Stimulated activated CD4-positive, alpha-beta T cell treated with anti-CD3 and anti-CD28 coated beads, Interleukin-15, amount 100 ng/mL, for 48 hours (primary cell): ENCODE results near the gene PIP5K1B.

Source experiments
- DNase-seq, 2 donors: peaks; one replicate each; pipeline ENCODE4 v3.0.0-alpha.2; 2020; ENCODE audit warnings: low read depth in 2 of 2

The PIP5K1B gene

DNA sequence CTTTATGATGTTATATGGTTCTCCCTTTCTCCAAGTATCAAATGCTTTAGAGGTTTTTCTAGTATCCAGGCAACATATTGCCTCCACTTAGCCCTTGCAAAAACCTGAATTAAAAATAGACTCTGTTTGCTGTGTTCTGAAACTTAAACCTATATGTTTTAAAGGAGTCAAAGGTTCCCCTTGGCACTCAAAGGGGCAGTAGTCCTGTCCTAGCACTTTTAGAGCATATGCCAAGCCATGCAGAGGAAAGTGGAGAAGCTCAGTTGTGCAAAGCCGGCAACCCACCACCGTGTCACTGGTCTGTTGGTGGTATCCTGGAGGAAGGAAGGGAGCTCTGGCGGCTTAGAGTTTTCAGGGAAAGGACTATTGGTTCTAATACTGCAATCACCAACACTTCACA, 154.3 kb downstream of the PIP5K1B start:
- no peak for DNase-seq

DNA sequence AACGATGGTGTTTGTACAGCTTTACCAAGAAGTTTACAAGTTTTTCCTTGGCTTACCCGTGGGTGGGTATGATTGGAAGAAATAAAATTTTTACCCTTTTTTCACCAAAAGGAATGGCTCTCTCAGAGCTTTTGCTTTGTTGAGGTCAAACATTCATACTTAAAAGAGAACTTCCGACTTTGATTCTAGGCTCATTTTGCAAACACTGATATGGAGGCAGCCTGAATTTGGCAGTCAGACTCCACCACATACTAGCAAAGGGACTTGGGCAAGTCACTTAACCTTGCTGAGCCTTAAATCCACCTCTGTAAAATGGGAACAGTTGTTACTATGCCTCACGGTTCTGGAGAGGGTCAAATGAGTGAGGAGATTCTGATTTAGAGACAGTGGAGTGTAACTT, 155.4 kb downstream of the PIP5K1B start:
- DNase-seq: no peak

DNA sequence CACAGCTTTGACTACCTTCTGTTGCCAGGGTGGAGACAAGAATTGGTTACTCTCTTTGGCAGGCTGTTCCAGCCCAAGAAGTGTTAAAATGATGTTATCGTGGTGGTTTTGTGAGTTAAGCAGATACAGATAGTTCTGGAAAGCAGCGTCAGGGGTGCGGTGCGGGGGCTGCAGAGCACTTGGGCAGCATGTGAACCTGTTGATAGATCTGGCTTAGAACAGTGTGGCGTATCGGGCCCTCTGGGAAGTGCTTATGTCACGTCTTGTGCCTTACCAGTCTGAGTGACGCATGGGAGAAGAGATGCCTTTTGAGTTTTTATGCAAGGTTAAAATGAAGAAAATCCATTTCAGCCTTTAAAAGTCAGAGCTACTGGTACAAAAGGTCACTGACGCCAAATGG, 156.4 kb downstream of the PIP5K1B start:
- no peak for DNase-seq

DNA sequence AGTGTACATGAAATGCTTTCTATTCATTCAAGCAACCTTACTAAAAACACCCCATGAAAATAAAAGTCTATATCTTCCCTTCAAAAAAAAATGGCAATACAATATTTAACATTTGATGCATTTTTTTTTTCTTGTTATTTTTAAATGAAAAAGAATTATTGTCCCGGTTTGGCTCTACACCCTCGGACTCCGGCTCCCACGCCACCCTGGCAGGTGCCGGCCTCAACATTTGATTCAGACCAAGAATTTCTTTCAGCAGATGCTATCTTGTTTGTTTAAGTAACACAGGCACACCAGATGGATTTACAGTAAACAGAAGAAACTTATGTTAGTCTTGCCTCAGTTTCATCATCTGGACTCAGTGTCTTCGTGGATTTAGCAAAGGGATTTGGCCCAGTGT, 162.0 kb downstream of the PIP5K1B start:
- DNase-seq: no peak

DNA sequence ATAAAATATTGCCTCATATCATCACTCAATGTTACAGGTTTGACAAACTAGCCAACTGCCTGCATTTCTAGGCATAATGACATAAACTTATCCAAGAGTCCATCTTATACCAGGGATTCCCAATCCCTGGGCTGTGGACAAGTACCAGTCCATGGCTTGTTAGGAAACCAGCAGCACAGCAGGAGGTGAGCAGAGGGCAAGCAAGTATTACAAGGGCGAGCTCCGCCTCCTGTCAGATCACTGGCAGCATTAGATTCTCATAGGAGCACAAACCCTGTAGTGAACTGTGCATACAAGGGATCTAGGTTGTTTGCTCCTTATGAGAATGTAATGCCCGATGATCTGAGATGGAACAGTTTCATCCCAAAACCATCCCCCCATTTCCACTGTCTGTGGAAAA, 164.0 kb downstream of the PIP5K1B start:
- DNase-seq: no peak

DNA sequence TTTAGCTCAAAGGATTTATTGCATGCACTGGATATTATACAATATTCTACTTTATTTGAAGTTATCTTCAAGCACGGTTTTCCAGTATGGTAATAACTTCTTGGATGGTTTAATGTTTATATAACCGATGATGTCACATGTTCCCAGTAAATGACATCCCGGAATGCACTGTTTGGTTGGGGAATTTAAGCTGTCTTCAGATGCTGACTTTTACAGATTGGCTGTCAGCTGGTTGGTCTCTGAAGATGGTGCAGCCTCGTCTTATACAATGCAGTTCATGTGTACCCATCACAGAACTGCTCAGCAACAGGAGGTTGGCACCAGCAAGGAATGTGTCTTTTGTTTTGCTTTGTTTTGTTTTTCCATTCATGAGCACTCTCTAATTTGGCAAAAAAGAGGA, 165.0 kb downstream of the PIP5K1B start:
- DNase-seq: no peak

DNA sequence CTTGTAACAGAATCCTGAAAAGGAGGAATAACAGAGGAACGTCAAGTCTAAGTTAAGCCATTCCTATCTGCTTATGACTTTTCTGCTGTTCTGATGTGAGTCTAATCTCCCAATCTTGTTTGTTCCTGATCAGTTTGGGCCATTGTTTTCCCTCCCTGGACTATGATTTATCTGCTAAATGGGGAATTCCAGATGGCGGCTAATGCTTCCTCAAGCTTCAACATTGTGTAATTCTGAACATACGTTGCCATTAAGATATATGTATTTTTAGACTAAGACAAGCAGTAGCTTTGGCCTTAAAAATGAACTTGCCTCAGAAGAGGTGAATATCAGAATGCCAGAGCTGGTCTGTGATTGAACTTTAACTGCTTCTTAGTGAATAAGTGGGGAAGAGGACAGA, 166.2 kb downstream of the PIP5K1B start:
- DNase-seq: no peak

DNA sequence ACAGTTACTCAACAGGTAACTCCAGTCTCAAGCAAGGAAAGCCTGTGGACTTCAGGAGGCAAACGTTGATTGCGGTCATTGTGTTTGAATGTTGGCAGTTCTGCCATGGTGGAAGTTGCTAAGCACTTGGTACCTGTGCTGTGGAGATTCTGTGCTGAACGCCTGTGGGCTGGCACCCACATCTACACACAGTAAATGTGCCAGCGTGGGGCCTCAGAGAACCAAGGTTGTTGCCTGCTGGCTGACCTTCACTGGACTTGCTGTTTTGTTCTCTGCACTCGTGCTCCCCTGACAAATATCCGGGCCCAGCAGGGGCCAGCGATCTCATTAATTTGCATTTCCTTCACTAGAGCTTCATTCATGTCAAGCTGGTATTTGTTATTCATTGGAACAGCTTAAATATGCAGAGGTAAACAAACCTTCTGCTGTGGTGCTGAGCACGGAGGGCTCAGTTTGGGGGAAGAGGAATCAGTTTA, 167.0 kb downstream of the PIP5K1B start:
- no peak for DNase-seq

DNA sequence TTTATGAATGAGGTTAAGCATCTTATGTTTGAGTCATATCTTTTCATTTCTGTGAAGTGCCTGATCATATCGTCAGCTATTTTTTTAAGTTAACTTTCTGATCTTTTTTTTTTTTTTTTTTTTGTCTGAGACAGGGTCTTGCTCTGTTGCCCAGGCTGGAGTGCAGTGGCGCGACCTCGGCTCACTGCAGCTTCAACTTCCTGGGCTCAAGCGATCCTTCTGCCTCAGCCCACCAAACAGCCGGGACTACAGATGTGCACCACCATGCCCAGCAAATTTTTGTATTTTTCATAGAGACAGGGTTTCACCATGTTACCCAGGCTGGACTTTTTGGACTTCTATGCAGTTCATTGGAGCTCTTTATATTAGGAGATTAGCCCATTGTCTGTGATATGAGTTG, 168.1 kb downstream of the PIP5K1B start:
- DNase-seq: no peak

DNA sequence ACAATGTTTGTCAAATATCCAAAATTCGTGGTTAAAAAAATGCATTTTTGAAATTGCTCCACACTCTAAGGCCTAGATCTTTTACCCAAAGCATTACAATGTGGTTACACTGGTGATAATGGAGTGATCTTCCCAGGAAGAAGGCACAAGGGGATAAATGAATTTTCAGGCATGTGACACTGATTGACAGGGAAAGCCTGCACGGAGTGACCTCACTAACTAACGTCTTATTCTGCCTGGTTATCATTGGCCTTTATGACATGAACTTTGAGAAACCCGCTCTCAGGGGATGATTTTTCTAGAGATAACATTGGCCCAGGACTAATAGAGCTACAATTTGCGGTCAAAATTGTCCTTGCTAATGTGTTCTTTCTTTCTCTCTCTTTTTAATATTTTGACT, 171.2 kb downstream of the PIP5K1B start:
- no peak for DNase-seq

DNA sequence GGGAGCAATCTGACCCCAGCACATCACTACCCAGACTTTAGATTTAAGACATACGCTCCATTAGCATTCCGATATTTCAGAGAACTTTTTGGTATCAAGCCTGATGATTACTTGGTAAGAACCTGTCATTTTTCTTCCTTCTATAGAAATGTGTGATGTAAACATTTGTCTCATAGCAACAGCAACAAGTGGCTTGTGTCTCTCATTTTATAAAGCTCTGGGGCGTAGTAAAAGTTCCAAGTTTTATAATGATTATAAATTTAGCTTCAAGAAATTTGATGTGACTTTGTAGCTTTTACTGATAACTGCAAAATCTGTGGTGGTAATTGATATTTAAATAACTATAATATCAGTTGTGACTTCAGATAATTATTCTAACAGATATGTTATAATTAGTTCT, 171.6 kb downstream of the PIP5K1B start:
- DNase-seq: no peak

DNA sequence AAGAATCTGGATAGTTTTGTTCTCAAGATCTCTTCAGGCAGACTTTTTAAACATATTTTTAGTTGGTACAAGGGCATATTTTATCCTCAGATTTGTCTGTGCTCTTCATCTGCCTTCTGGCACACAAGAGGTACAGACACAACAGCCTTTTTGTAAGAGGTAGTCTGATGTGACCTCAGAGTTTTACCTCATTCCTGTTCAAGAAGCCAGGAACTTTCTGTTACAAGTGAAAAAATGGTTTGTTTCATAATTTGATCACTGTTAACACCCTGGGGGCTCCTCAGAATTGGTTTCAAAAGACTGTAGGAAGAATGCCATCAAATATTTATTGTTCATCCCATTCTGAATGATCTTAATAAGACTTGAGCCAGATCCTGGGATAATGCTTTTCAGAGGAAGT, 172.2 kb downstream of the PIP5K1B start:
- no peak for DNase-seq

DNA sequence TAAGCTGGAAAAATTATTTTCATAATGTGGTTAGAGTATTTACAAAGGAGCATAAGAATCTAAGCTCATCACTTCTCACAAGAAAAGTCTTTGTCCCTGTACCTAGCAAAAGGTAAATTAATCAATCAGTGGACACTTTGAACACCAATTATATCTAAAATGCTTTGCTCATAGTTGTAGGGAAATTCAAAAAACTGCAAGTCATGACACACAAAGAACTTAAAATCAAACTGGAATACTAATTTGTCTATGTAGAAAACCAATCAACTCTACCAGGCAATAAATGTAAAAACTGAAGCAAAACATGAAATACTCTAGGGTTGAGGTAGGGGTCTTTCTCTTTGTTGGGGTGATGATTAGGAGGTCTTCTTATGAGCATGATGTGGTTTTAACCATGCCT, 173.4 kb downstream of the PIP5K1B start:
- no peak for DNase-seq

DNA sequence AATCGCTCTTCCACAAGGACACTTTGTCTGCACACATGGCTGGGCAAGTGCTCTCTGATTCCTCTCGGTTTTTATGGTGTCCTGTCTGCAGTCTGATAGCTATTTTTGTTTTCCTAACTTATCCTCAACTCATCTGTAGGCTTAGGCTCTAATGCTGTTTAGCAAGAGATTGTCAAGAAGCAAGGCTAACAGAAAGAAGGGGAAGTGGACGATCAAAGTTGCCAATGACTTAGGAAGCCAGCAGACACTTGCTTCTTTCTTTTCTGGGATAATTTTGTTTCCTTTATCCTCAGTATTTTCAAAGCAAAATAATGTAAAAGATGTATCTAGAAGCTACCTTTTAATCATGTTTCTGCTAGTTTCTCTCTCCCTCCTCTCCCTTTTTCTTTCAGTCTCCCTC, 178.2 kb downstream of the PIP5K1B start:
- DNase-seq: no peak

DNA sequence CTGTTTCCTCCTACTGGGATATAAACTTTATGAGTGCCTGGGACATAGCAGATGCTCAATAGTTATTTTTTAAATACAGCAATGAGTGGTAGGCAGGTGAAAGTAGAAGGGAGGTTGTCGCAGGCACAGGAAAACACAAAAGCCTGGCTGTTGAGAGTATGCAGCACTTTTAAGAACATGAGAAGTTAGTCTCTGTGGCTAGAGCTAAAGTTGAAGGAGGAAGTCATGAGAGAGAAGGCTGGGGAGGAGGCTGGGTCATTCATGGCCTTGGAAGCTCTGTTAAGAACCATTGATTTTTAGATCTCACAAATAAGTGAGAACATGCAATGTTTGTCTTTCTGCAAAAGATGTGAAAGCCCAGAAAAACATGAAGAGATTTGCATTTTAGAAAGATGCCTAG, 182.2 kb downstream of the PIP5K1B start:
- no peak for DNase-seq

DNA sequence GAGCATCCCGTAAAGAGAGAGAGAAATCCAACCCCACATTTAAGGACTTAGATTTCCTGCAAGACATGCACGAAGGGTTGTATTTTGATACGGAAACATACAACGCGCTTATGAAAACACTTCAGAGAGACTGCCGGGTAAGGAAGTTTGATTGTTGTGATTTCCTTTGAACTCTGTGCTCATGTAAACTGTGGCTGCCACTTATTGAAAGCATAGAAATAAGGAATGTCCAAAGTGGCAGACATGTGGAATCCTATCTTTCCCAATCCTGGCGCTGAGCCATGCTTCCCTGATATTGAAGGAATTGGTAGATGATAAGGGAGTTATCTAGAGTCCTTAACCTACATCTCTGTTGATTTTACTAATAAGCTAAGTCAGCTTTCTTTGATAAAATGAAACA, 189.5 kb downstream of the PIP5K1B start:
- no peak for DNase-seq

DNA sequence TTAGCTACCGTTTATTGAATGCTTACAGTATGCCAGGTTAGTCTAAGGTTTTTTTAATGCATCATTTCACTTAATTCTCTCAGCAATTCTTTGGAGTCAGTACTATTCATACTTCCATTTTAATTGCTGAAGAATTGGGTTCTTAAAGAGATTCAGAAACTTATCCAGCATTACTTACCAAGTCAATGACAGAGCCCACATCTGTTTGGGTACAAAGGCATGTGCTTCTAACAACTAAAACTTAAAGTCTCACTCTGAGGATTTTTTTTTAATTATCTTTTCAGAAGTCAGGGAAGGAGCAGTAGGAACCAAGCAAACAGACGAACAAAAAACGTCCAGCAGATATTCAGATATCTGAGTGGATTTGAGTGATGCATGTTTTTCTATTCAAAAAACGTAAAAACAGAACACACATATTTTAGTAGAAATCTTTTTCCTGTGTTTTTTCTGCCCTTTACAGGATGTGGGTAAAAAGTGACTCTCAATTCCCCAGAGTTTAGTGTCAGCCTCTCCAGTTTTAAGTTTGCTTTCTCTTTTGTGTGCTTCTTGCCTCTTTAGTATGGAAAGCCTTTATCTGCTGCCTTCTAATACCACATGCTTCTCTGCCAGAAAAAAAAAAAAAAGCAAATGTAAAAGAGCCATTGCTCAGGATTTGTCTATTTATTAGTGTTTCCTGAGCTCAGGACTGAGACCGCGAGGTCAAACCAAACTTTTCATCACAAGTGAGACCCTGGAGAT, 190.9 kb downstream of the PIP5K1B start:
- DNase-seq: no peak

DNA sequence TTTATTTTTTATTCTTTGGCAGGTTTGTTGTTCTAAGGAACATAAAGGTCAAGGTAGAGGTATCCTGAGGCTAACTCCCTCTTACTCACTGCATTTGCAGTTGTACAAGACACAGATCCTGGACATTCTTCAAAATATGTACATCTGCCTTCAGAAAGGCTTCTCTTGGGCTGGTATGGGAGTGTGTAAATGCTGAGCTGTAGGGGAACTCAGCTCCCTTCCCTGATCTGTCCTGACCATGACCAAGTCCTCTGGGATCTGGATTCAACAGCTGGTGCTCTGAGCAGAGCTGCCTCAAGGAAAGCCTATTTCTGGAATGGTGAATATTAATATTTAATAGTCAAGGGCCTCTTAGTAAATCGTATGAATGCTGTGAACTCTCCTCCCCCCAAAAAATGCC, 191.4 kb downstream of the PIP5K1B start:
- no peak for DNase-seq

DNA sequence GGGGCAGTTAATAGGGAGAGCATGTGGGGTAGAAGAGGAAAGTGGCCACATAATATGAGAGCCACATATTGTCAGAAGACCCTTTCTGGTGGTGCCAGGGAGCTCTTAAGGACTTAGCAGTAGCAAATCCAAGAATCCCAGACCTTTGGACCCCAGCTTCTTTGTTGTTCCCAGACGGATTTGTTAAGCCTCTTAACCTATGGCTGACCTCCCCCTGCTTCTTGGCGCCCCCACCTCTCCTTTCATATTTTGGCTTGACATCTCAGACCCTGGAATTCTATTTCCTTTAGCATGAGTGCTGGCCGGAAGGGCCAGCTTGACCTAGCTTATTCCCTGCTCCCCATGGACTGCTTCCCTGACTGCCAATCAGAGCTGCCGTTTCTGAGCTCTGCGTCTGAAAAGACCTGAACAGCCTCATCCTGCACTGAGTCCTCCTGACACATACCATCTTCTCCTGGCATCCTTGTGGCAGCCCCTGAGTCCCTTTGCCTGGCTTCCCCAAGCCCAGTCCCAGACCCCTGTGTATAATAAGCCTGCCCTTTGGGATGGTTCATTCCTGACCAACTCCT, 192.6 kb downstream of the PIP5K1B start:
- no peak for DNase-seq

DNA sequence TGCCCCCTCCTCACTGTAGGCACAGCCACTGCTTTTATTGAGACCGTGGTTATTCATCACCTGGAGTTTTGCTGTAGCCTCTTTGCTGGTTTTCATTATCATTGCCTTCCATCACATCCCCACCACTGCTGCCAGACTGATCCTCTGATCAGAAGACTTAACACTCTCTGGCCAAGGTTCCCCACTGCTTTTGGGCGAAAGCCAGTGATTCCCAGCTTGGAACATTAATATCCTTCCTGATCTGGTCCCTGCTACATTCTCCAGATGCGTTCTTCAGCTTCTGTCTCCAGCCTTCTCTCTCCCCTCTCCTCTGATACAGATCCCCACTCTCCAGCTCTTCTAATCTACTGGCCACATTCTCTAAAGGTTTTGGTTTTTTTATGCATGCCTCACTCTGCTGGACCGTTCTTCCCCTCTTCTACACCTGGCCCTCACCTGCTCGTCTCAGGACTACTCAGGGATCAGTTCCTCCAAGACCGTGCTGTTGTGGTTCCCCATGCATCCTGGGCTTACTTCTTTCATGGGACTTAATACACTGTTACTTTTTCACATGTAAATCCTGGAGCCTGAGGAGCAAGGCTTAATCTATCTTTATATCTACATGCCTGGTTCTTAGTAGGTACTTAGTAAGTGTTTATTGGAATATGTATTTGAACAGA, 193.9 kb downstream of the PIP5K1B start:
- no peak for DNase-seq

DNA sequence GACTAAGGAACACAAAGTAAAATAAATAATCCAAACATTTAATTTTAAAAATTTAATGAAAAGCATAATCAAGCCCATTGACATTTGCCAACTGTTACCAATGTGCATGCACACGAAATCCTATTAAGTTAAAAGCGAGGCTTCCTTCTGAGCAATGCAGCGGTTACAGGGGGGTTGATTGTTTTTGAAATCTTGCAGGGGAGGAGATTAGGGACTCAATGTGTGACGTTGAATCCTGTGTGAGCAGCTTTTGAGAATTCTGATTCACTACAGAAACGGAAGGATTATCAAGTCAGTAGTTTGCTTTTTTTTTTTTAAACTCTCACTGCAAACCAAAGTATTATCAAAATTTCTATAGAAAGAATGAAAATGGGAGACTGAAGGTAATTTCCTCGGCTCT, 199.4 kb downstream of the PIP5K1B start:
- DNase-seq: no peak

DNA sequence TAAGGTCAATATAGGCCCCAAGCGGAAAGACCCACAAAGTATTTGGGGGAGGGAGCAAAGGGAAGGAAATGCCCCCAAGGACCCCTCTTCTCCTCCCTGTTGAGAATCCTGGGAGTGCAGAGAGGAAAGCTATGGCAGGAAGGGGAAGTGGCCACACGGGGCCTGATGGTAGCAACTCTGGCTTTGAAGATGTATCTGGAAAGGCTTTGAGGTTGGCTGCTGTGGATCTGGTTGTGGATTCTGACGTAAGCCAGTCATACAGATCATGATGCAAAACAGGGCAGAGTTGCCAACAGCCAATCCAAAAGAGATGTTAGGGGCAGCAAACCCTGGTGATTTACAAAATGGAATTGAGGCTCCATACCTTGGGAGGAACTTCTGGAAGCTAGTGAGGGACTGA, 200.1 kb downstream of the PIP5K1B start:
- no peak for DNase-seq

DNA sequence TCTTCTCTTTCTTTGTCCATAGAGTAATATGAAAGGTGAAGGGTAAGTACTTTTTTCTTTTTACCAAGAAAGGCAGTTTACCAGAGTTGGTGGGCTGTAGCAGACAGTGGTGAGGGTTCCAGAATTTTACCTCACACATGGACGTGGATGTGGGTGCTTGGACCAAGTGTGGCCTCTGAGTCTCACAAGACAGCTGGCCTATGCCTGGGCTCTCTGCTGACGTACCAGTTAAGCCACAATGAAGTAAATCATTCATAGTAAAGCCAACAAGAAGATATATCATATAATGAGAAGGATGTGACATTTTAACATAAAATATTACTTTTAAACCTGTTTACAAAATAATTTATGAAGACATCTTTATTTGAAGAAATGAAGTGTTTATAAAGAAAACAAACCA, 202.9 kb downstream of the PIP5K1B start:
- DNase-seq: no peak
